Activated CD8-positive, alpha-beta T cell treated with anti-CD3 and anti-CD28 coated beads for 36 hours (primary cell): ENCODE measurements around the gene ANGPTL1. TPM values are rescaled to one million over a fixed set of nuclear protein-coding genes. Genes with fewer than 3 reads are reported as not detected.

Experiments
- ATAC-seq: fragments of 200-7000 bp; cut with Tn5 transposase; one replicate; pipeline ENCODE4 v1.10.0; 2021; ENCODE audit warnings: mild to moderate bottlenecking, moderate library complexity
- CTCF ChIA-PET: fragments of 350-600 bp; sonication (Branson Sonifier 250); formaldehyde crosslinking; loops from one replicate; lab custom pipeline; 2021; ENCODE audit warnings: antibody characterized with exemption; lab: Charles Lee
- POLR2A ChIA-PET: fragments of 350-600 bp; sonication (Branson Sonifier 250); formaldehyde crosslinking; loops from one replicate; lab custom pipeline; 2021; ENCODE audit warnings: antibody characterized with exemption; lab: Charles Lee
- DNase-seq: peaks from one replicate; pipeline ENCODE4 v3.0.0-alpha.2; 2020
- H3K27ac Mint-ChIP-seq: one replicate; pipeline ENCODE4 v1.8.0; 2021; ENCODE audit warnings: mild to moderate bottlenecking, mixed read lengths
- H3K27me3 Mint-ChIP-seq: one replicate; pipeline ENCODE4 v1.8.0; 2021; ENCODE audit warnings: mixed read lengths
- H3K36me3 Mint-ChIP-seq: one replicate; pipeline ENCODE4 v1.8.0; 2021; ENCODE audit warnings: low read depth, mixed read lengths
- H3K4me1 Mint-ChIP-seq: one replicate; pipeline ENCODE4 v1.8.0; 2021; ENCODE audit warnings: low read depth, mixed read lengths
- H3K4me3 Mint-ChIP-seq: one replicate; pipeline ENCODE4 v1.8.0; 2021; ENCODE audit warnings: mild to moderate bottlenecking, moderate library complexity, mixed read lengths
- H3K9me3 Mint-ChIP-seq: one replicate; pipeline ENCODE4 v1.8.0; 2021; ENCODE audit warnings: mixed read lengths
- intact Hi-C: fragments of 100-400 bp; cut with micrococcal nuclease; formaldehyde crosslinking; loops from one replicate; pipeline ENCODE4 v1.10.0; 2022
- total RNA-seq, 2 experiments: library from RNA; stranded (reverse); gene quantifications; one replicate each; pipeline ENCODE4 v1.2.3, GENCODE V29; 2021
- TF ChIP-seq, protein P1 (sequence below): fragments of 200-600 bp; IDR thresholded peaks from one replicate; pipeline ENCODE4 v1.8.0; 2022; ENCODE audit warnings: antibody characterized with exemption, mild to moderate bottlenecking

Gene ANGPTL1
- total RNA-seq, 2 experiments from 2014 or later, result not detected

DNA sequence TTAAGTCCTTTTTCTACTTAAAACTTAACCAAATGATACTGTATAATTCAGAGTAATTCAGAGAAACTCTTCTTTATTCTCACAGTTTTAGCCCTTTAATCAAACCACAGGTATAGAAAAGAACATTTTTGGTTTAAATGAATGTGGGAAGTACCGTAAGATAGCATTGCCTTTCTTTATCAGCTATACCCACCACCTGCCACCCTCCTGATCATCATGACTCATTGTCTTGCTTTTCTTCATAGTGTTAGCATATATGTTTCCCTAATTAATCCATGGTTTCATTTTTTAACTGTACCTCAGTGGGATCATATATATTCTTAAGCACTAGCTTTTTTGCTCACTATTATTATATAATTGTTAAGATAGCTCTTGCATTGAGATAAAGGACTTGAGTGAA is 27.5 kb upstream of the ANGPTL1 start:
- Mint-ChIP-seq H3K27ac (no peak overlapping the region), H3K27me3 (no peaks in the 10 kb centered on the region), H3K4me3 (no peak overlapping the region), H3K9me3 (peaks cover 3% of the 10 kb centered on the region), H3K4me1 (peaks cover 10% of the 10 kb centered on the region), H3K36me3 (peaks cover 15% of the 10 kb centered on the region)
- TF ChIP-seq, protein P1, sequence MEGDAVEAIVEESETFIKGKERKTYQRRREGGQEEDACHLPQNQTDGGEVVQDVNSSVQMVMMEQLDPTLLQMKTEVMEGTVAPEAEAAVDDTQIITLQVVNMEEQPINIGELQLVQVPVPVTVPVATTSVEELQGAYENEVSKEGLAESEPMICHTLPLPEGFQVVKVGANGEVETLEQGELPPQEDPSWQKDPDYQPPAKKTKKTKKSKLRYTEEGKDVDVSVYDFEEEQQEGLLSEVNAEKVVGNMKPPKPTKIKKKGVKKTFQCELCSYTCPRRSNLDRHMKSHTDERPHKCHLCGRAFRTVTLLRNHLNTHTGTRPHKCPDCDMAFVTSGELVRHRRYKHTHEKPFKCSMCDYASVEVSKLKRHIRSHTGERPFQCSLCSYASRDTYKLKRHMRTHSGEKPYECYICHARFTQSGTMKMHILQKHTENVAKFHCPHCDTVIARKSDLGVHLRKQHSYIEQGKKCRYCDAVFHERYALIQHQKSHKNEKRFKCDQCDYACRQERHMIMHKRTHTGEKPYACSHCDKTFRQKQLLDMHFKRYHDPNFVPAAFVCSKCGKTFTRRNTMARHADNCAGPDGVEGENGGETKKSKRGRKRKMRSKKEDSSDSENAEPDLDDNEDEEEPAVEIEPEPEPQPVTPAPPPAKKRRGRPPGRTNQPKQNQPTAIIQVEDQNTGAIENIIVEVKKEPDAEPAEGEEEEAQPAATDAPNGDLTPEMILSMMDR, result no peak
- intact Hi-C loops, result no loop called here
- ATAC-seq (peak; percentile 53), DNase-seq (peak; percentile 10)
- ChIA-PET CTCF (no interaction called here), POLR2A (no interaction called here)

DNA sequence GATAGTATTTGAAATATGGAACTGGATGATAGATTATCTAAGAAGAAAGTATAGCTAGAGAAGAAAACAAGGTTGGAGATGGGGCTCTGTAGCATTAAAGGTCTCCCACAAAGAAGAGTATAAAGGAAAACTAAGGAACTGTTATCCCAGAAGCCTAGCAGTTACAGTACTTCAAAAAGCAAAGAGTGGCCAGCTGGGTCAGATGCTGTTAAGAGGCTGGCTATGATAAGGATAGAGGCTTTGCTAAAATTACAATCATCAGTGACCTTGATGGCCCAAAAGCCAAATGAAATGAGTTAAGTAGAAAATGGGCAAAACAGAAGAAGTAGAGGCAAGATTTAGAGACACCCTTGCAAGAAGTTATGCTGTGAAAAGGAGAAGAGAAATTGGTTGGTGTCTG is 25.1 kb upstream of the ANGPTL1 start:
- intact Hi-C loops, result no loop called here
- no peak for DNase-seq
- H3K27me3 Mint-ChIP-seq, result no peaks in the 10 kb centered on the region
- TF ChIP-seq, protein P1, result no peak
- no peak overlapping the region for H3K4me3 Mint-ChIP-seq
- H3K27ac Mint-ChIP-seq, result no peak overlapping the region
- no peak for ATAC-seq
- H3K4me1 Mint-ChIP-seq, result peaks cover 10% of the 10 kb centered on the region
- CTCF ChIA-PET, result no interaction called here
- POLR2A ChIA-PET, result no interaction called here
- H3K9me3 Mint-ChIP-seq, result peaks cover 3% of the 10 kb centered on the region
- H3K36me3 Mint-ChIP-seq, result peaks cover 13% of the 10 kb centered on the region

DNA sequence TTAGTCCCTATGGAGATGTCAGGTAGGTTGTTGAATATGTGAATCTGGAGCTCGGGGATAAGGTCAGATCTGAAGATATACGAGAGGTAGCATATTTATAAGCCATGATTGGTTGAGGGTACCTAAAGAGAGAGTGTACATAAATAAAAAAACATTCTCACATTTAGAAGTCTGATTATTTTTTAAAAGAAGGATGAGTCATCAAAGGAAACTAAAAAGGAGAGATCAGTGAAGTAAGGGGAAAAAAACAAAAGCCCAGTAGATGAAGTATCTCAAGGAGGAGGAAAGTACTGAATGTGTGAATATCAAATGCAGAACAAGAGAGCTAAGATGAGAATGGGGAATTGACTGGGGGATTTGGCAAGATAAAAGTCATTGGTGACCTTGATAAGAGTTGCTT is 15.7 kb upstream of the ANGPTL1 start:
- Mint-ChIP-seq H3K27ac (peak overlapping the region; percentile 4), H3K27me3 (no peaks in the 10 kb centered on the region), H3K4me3 (no peak overlapping the region), H3K36me3 (no peaks in the 10 kb centered on the region), H3K4me1 (peaks cover 7% of the 10 kb centered on the region), H3K9me3 (no peaks in the 10 kb centered on the region)
- TF ChIP-seq, protein P1, result no peak
- ATAC-seq, result no peak
- intact Hi-C loops, result no loop called here
- no peak for DNase-seq
- CTCF ChIA-PET, result no interaction called here
- POLR2A ChIA-PET, result no interaction called here

DNA sequence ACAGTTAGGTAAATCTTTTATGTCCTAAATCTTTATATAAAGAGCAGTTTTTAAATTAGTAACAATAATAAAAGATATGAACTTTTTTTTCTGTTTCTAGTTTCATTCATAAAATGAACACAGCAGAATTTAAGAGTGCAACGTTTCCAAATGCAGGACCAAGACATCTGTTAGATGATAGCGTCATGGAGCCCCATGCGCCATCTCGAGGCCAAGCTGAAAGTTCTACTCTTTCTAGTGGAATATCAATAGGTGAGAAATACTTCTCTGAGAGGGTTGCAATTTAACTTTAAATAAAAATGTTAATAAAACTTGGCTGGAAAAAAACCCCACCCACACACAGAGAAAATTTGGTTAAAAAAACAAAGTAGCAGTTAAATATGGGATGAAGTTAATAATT is 15.0 kb upstream of the ANGPTL1 start:
- Mint-ChIP-seq H3K4me1 (peaks cover 7% of the 10 kb centered on the region), H3K27me3 (no peaks in the 10 kb centered on the region), H3K36me3 (no peaks in the 10 kb centered on the region), H3K4me3 (no peak overlapping the region), H3K9me3 (no peaks in the 10 kb centered on the region), H3K27ac (no peak overlapping the region)
- no peak for DNase-seq
- ATAC-seq, result no peak
- intact Hi-C loops, result no loop called here
- CTCF ChIA-PET, result no interaction called here
- TF ChIP-seq, protein P1, result no peak
- POLR2A ChIA-PET, result no interaction called here

DNA sequence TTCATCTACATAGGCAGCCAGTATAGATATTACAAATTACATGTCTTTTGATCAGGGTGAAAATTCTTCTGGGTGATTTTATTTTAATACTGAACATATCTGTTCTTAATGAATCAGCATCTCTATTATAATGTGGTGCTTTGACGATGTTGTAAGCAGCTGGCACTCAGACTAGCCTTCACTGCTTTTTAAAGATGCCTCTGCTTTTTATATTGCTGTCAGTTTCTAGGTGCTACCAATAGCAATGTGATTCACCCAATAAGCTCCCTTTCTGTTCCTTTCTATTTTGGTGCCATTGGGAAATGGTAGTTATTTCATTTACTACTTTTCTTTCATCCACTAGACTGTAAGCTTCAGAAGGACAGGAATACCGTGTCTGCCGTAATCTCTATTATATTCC is 11.1 kb upstream of the ANGPTL1 start:
- H3K36me3 Mint-ChIP-seq, result no peaks in the 10 kb centered on the region
- POLR2A ChIA-PET, result no interaction called here
- DNase-seq (no peak), ATAC-seq (no peak)
- H3K9me3 Mint-ChIP-seq, result no peaks in the 10 kb centered on the region
- peaks cover 7% of the 10 kb centered on the region for H3K4me1 Mint-ChIP-seq
- H3K4me3 Mint-ChIP-seq, result no peak overlapping the region
- intact Hi-C loops, result no loop called here
- TF ChIP-seq, protein P1, result no peak
- CTCF ChIA-PET, result no interaction called here
- H3K27ac Mint-ChIP-seq, result no peak overlapping the region
- H3K27me3 Mint-ChIP-seq, result no peaks in the 10 kb centered on the region
